HCT116 (cell line): ENCODE results near the gene ADAMTS14. TPM values are rescaled to one million over a fixed set of nuclear protein-coding genes. Genes with fewer than 3 reads are reported as not detected.

Source experiments
- ATAC-seq: fragments of 200-7000 bp; cut with Tn5 transposase; 2 replicates; pipeline ENCODE4 v1.9.1; 2020; ENCODE audit warnings: mild to moderate bottlenecking, moderate library complexity
- BruUV-seq: library from RNA; stranded (reverse); fragments of 400-500 nt; replicated peaks from 2 replicates; lab custom pipeline; 2021; lab: Mats Ljungman, UMichigan
- CTCF ChIA-PET: fragments of 300-600 bp; sonication (Branson Sonifier 250); formaldehyde crosslinking; loops from one replicate; lab custom pipeline; 2021; ENCODE audit warnings: antibody characterized with exemption; lab: Charles Lee
- POLR2A ChIA-PET: fragments of 300-600, 350-600 bp; sonication (Branson Sonifier 250); formaldehyde crosslinking; loops from one replicate; lab custom pipeline; 2021; ENCODE audit warnings: antibody characterized with exemption; lab: Charles Lee
- RAD21 ChIA-PET, 2 experiments: fragments of 300-600 bp; sonication (Branson Sonifier 250); formaldehyde crosslinking; loops; one replicate each; lab custom pipeline; 2023; ENCODE audit warnings: low total read pairs in 2 of 2; ENCODE audit not compliant: uncharacterized antibody in 2 of 2, unreplicated experiment in 2 of 2, low non-redundant PET in 1 of 2; lab: Charles Lee
- DNase-seq: peaks from one replicate; pipeline ENCODE4 v3.0.0-alpha.2; 2010; ENCODE audit warnings: low read depth, low spot score
- H2AFZ ChIP-seq: fragments of 200-600 bp; shearing (Covaris generic), sonication (generic); 2 replicates; pipeline ENCODE4 v1.6.1; 2017; ENCODE audit warnings: low read depth, mixed run types, mixed read lengths, antibody characterized with exemption, low read length; ENCODE audit not compliant: poor library complexity, severe bottlenecking
- H3K27ac ChIP-seq: 2 replicates; pipeline ENCODE4 v1.5.1; 2012; ENCODE audit warnings: low read depth, low read length
- H3K27me3 ChIP-seq: fragments of 200-600 bp; sonication (generic); 2 replicates; pipeline ENCODE4 v1.6.1; 2016; ENCODE audit warnings: mixed run types, low read length, mixed read lengths; ENCODE audit not compliant: insufficient read depth
- H3K36me3 ChIP-seq, 2 experiments: fragments of 200-500 bp in 1 of 2; fragments of 200-600 bp in 1 of 2; sonication (Bioruptor generic) in 1 of 2; sonication (generic) in 1 of 2; 2 replicates each; pipeline versions ENCODE4 v1.5.1 to v1.6.1; 2014 to 2016; ENCODE audit warnings: low read length in 2 of 2, inconsistent platforms in 1 of 2, mixed read lengths in 1 of 2, mixed run types in 1 of 2; ENCODE audit not compliant: insufficient read depth in 2 of 2, control insufficient read depth in 1 of 2
- H3K4me1 ChIP-seq, 2 experiments: fragments of 200-600 bp in 1 of 2; sonication (generic) in 1 of 2; 2 replicates each; pipeline versions ENCODE4 v1.5.1 to v1.6.1; 2012 to 2017; ENCODE audit warnings: low read length in 2 of 2, inconsistent platforms in 1 of 2, mild to moderate bottlenecking in 1 of 2, mixed read lengths in 1 of 2, mixed run types in 1 of 2, moderate library complexity in 1 of 2; ENCODE audit not compliant: insufficient read depth in 2 of 2, control insufficient read depth in 1 of 2
- H3K4me2 ChIP-seq: fragments of 200-600 bp; sonication (generic); 2 replicates; pipeline ENCODE4 v1.6.1; 2017; ENCODE audit warnings: mixed run types, low read length, mixed read lengths
- H3K4me3 ChIP-seq, 2 experiments: fragments of 200-600 bp in 1 of 2; sonication (generic) in 1 of 2; replicated peaks in 1 of 2; 2 replicates each; pipeline ENCODE4 v1.5.1; 2011 to 2016; ENCODE audit warnings: low read length in 2 of 2, control low read depth in 1 of 2, low read depth in 1 of 2, mild to moderate bottlenecking in 1 of 2, mixed read lengths in 1 of 2, mixed run types in 1 of 2
- H3K79me2 ChIP-seq: fragments of 200-600 bp; sonication (generic); 2 replicates; pipeline ENCODE4 v1.6.1; 2017; ENCODE audit warnings: mild to moderate bottlenecking, mixed run types, low read length, moderate library complexity, mixed read lengths; ENCODE audit not compliant: insufficient read depth
- H3K9ac ChIP-seq: fragments of 200-600 bp; sonication (generic); 2 replicates; pipeline ENCODE4 v1.6.1; 2016; ENCODE audit warnings: low read length, mixed read lengths
- H3K9me2 ChIP-seq: fragments of 200-600 bp; sonication (generic), shearing (Covaris generic); 2 replicates; pipeline ENCODE4 v1.6.1; 2017; ENCODE audit warnings: mixed run types, mild to moderate bottlenecking, moderate library complexity; ENCODE audit not compliant: insufficient read depth
- H3K9me3 ChIP-seq, 2 experiments: fragments of 200-500 bp in 1 of 2; fragments of 200-600 bp in 1 of 2; sonication (Bioruptor generic) in 1 of 2; sonication (generic) in 1 of 2; 2 replicates each; pipeline ENCODE4 v1.6.1; 2014 to 2017; ENCODE audit warnings: low read length in 2 of 2, mixed read lengths in 2 of 2, inconsistent platforms in 1 of 2, low read depth in 1 of 2, mild to moderate bottlenecking in 1 of 2, mixed run types in 1 of 2, moderate library complexity in 1 of 2; ENCODE audit not compliant: control insufficient read depth in 1 of 2, insufficient read depth in 1 of 2
- H4K20me1 ChIP-seq: fragments of 200-600 bp; sonication (generic), shearing (Covaris generic); 2 replicates; pipeline ENCODE4 v1.6.1; 2017; ENCODE audit warnings: mixed run types, mild to moderate bottlenecking, moderate library complexity; ENCODE audit not compliant: insufficient read depth
- CEBPB ChIP-seq: IDR thresholded peaks from 2 replicates; pipeline ENCODE4 v1.6.1; 2012; ENCODE audit warnings: low read depth
- CTCF ChIP-seq, 3 experiments: fragments of 200-600 bp in 1 of 3; sonication (generic) in 1 of 3; IDR thresholded peaks in 2 of 3; conservative IDR thresholded peaks in 1 of 3; 2 replicates each; pipeline ENCODE4 v1.5.1; 2012 to 2017; ENCODE audit warnings: low read depth in 2 of 3, low read length in 2 of 3, antibody characterized with exemption in 1 of 3, borderline replicate concordance in 1 of 3, control low read depth in 1 of 3, mild to moderate bottlenecking in 1 of 3, mixed read lengths in 1 of 3, mixed run types in 1 of 3, moderate library complexity in 1 of 3; ENCODE audit not compliant: insufficient read depth in 1 of 3
- ELF1 ChIP-seq: IDR thresholded peaks from 2 replicates; pipeline ENCODE4 v1.6.1; 2012; ENCODE audit warnings: low read depth, borderline replicate concordance
- POLR2AphosphoS5 ChIP-seq: IDR thresholded peaks from 2 replicates; pipeline ENCODE4 v1.6.1; 2011; ENCODE audit warnings: mild to moderate bottlenecking, low read depth, low read length, moderate library complexity
- REST ChIP-seq: IDR thresholded peaks from 2 replicates; pipeline ENCODE4 v1.6.1; 2012; ENCODE audit warnings: low read depth
- SP1 ChIP-seq: IDR thresholded peaks from 2 replicates; pipeline ENCODE4 v1.6.1; 2012; ENCODE audit warnings: low read depth
- YY1 ChIP-seq: IDR thresholded peaks from 2 replicates; pipeline ENCODE4 v1.6.1; 2011; ENCODE audit warnings: low read length, low read depth, moderate library complexity, mild to moderate bottlenecking; ENCODE audit not compliant: insufficient replicate concordance; ENCODE audit errors: extremely low read depth
- ZFX ChIP-seq: fragments of 450-650 bp; IDR thresholded peaks from 2 replicates; pipeline ENCODE4 v1.6.1; 2017
- intact Hi-C: fragments of 100-400 bp; cut with micrococcal nuclease; formaldehyde crosslinking; loops from 2 replicates; pipeline ENCODE4 v1.10.0; 2022
- total RNA-seq: library from RNA; stranded (reverse); gene quantifications from one replicate; pipeline ENCODE4 v1.2.1, GENCODE V29; 2021; ENCODE audit not compliant: unreplicated experiment

ADAMTS14 gene
- total RNA-seq, 1 experiment from 2014 or later: 13.2 TPM

GRCh38 chr10:70778267-70778924 lies 106.1 kb downstream of the ADAMTS14 start:
- ChIA-PET CTCF (no interaction called here), POLR2A (no interaction called here), RAD21 (no interaction called here)
- no TSS peak for BruUV-seq
- ATAC-seq (peak; percentile 33; the same call in 1 of the 2 replicates), DNase-seq (no peak)
- no peaks in the 10 kb centered on the region for H3K9me2 ChIP-seq
- no peak for TF ChIP-seq YY1
- TF ChIP-seq REST: no peak
- TF ChIP-seq ELF1: no peak
- no peak for TF ChIP-seq POLR2AphosphoS5
- TF ChIP-seq CTCF (IDR thresholded peaks at IDR 0.05 in 2 of 3, conservative IDR thresholded peaks at IDR 0.05 in 1 of 3; ENCODE audit: borderline replicate concordance in 1 of 3, insufficient read depth in 1 of 3, low read depth in 2 of 3, low read length in 2 of 3): no peak
- TF ChIP-seq CEBPB: no peak
- TF ChIP-seq SP1: no peak
- TF ChIP-seq ZFX: no peak
- no peaks in the 10 kb centered on the region for H3K9me3 ChIP-seq
- no peak overlapping the region for H3K4me3 ChIP-seq
- H4K20me1 ChIP-seq: no peaks in the 10 kb centered on the region
- intact Hi-C loops: no loop called here
- no peak overlapping the region for H3K27ac ChIP-seq
- H3K36me3 ChIP-seq: no peaks in the 10 kb centered on the region
- H2AFZ ChIP-seq: no peak overlapping the region
- H3K9ac ChIP-seq: no peak overlapping the region
- peak overlapping the region; percentile 49 for H3K4me2 ChIP-seq
- no peaks in the 10 kb centered on the region for H3K27me3 ChIP-seq
- no peaks in the 10 kb centered on the region for H3K79me2 ChIP-seq
- peaks cover 0 to 27% of the 10 kb centered on the region in 2 experiments; a peak in 2 of 4 replicates for H3K4me1 ChIP-seq
